Activated naive CD8-positive, alpha-beta T cell treated with anti-CD3 and anti-CD28 coated beads, Interleukin-2, amount 50 U/mL, for 16 hours (primary cell): Measurements from ENCODE around the gene KCTD20.
"Not testable (repeated sequence)": the region's sequence is repeated elsewhere in the genome, so short reads cannot be mapped to it uniquely, and the experiment has no call there.

Experiments used
- DNase-seq: peaks from one replicate; pipeline ENCODE4 v3.0.0-alpha.2; 2020; ENCODE audit warnings: low read depth, low spot score

KCTD20 gene

DNA sequence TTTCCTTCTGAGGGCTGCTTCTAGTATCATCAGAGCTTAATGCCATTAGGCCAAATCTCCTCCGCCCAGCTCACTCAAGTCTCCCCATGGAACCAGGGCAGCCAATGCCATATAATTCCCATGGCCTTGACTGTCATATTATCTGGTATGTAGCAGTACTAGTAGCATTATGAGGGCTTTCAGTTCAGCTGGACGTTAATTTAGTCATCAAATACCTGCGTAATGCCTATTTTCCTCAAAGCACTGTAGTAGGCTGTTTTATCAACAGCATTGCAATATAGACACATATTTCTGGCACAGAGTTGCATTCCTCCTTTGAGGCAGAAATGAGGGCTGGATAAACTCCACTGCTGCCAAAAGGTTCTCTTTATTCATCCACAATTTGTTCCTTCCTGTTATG, 1.7 kb downstream of the KCTD20 start:
- no peak for DNase-seq

- DNase-seq = no peak
These were observed 2.8 kb downstream of the KCTD20 start for GRCh38 chr6:36445621-36446020.

DNA sequence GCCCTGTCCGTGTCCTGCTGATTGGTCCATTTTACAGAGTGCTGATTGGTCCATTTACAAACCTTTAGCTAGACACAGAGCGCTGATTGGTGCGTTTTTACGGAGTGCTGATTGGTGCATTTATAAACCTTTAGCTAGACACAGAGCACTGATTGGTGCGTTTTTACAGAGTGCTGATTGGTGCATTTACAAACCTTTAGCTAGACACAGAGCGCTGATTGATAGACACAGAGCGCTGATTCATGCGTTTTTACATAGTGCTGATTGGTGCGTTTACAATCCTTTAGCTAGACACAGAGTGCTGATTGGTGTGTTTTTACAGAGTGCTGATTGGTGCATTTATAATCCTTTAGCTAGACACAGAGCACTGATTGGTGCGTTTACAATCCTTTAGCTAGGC, 6.4 kb downstream of the KCTD20 start:
- not testable (repeated sequence) for DNase-seq

- not testable (repeated sequence) for DNase-seq
These were observed 10.1 kb downstream of the KCTD20 start for GRCh38 chr6:36452897-36453296.

GRCh38 chr6:36455486-36456027, 12.8 kb downstream of the KCTD20 start:
- no peak for DNase-seq

- DNase-seq = no peak
These were observed 16.7 kb downstream of the KCTD20 start for GRCh38 chr6:36459501-36459900.

GRCh38 chr6:36460916-36461315, 18.1 kb downstream of the KCTD20 start:
- no peak for DNase-seq

GRCh38 chr6:36461646-36462045, 18.8 kb downstream of the KCTD20 start:
- no peak for DNase-seq

DNA sequence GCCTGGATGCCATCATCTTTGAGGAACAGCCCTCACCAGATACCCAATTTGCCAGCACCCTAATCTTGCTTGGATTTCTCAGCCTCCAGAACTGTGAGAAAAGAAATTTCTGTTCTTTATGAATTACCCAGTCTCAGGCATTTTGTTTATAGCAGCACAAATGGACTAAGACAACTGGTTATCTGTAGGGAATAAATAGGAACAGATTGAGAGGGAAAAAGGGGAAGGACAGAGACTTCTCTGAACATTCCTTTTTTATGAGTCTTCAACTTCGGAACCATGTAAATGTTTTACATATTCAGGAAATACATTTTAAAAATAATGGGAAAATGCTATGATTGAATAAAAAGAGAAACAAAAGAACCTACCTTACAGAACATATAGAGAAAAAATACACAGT, 20.9 kb downstream of the KCTD20 start:
- DNase-seq = no peak

DNA sequence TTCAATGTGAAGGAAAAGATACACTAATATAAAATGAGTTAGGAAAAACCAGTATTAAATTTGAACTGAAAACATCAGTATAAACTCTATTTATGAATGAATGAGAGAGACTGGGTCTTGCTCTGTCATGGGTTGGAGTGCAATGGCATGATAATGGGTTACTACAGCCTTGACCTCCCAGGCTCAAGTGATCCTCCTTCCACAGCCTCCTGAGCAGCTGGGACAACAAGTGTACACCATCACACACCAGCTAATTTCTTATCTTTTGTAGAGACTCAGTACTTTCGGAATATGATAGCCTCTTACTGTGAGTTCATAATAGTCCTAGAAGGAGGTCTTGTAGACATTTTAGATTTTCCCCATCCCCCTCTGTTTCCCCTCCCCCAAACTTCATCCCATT, 21.4 kb downstream of the KCTD20 start:
- no peak for DNase-seq

DNA sequence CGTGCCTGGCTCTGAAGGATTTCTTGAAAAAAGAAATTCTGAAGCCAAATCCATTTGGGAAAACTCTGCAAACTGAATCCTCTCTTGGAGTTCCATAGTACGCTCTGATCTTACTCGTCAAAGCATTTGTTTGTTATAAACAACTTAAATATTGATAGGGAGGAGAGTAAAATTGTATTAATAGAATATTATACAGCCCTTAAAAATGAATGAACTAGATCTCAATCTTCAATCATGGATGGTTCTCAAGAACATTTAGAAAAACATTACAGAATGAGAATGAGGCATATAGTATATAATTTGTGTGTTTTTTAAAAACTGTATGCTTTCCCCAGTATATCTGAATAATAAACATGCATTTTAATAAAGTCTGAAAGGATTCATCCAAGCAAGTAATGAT, 24.8 kb downstream of the KCTD20 start:
- DNase-seq = no peak

DNA sequence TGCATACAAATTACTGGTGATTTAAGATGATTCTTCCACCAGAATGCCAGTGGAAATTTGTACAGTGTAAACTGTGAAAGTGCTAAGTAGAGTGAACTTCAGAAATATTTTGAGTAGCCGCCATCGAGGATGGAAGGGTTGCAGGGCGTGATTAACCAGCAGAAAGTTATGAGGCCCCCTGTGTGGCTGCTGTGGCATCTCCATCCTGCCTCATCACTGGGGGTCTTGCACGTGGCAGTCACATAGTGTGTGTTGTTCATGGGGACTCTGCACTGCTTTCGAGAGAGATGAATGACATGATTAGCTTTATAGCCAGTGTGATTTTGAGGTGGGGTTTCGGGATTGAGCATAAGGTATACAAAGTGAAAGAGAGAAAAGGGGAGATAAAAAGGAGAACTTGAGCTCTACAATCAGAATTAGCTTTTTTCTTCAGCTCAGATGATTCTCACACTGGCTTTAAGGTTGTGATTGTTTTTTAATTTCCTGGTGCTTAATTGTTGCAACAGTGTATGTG, 26.4 kb downstream of the KCTD20 start:
- DNase-seq = no peak

GRCh38 chr6:36469946-36470345, 27.1 kb downstream of the KCTD20 start:
- DNase-seq = no peak

DNA sequence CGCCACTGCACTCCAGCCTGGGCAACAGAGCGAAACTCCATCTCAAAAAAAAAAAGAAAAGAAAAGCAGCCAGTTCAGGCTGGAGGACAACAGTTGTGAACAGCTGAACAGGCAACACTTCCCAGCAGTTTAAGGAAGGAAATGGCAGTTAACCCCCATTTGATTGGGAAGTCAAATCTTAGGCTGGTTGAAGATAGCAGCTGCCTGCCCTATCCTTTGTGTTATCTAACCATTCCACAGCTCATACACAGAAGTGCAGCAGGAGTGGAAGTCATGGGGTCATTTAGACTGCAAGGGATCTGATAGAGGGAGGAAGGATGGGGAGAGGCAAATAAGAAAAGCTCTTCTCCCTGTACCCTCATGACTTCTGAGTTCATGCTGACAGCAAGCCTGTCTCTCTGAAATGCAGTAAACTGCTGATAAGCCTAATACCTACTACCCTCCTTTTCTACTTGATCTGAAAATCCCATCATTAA, 35.3 kb downstream of the KCTD20 start:
- no peak for DNase-seq

DNA sequence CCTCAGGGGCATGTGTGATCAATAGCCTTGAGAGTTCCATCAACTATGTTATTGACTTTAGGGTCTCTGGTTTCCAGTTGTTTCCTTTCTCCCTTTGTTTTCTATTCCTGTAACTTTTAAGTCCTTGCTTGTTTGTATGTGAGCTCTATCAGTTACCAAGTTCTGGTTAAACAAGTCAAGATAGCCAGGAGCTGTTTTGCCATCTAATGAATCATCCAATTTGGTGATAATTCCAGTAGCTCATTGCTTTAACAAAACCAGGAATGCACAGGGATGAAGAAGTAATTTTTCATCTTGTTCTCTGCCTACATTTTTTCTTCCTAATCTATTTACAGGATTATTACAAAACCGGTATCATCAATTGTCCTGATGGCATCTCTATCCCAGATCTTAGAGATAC, 36.5 kb downstream of the KCTD20 start:
- DNase-seq = no peak

- DNase-seq = not testable (repeated sequence)
These were observed 40.5 kb downstream of the KCTD20 start for GRCh38 chr6:36483326-36483725.

GRCh38 chr6:36484736-36485135, 41.9 kb downstream of the KCTD20 start:
- no peak for DNase-seq

- DNase-seq = no peak
These were observed 44.9 kb downstream of the KCTD20 start for GRCh38 chr6:36487698-36488097.

GRCh38 chr6:36488221-36488620, 45.4 kb downstream of the KCTD20 start:
- no peak for DNase-seq

DNA sequence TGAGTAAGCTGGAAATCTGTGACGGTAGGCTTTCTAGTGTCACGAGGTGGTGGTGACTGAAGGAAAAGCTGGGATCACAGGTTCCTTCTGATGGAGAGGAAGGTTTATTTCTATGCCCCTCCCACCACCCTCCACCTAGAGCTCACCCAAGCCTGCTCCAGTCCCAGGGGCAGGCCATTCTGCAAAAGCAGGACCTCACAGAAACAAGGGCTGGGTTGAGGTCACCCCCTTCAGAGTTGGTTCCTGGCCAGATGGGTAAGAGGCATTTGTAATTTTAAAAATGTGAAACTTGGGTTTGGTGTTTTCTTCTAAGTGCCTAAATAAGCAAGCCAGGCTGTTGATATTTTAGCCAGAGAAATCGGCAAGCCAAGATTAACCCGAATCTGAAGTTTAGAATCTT, 46.6 kb downstream of the KCTD20 start:
- DNase-seq = no peak

- no peak for DNase-seq
These were observed 48.7 kb downstream of the KCTD20 start for GRCh38 chr6:36491378-36491965.

DNA sequence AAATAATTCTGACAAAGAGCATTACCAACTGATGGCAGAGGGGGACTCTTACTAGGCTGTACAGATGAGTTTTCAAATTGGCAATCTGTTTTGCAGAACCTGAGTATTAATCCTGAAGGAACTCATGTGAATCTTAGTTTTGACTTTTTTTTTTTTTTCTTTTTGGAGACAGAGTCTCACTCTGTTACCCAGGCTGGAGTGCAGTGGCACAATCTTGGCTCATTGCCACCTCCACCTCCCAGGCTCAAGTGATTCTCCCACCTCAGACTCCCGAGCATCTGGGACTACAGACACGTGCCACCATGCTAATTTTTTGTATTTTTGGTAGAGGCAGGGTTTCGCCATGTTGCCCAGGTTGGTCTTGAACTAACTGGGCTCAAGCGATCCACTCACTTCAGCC, 49.3 kb downstream of the KCTD20 start:
- DNase-seq = no peak

- no peak for DNase-seq
These were observed 49.8 kb downstream of the KCTD20 start for GRCh38 chr6:36492621-36493020.

DNA sequence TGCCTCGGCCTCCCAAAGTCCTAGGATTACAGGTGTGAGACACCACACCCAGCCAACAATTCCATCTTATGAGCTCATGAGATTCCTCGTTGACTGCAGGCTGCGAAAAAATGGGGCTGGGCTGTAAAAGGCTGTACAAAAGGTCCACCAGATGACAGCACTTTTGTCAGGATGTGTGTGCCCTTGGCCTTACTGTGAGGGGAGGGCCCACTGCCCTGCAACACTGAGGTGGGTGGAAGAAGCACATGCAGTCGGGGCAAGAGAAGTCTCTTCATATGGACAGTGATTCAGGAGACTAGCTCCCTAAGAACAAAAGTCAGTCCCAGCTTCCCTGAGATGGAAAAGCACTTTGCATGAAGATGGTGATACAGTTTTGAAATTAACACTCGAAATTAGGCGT, 50.5 kb downstream of the KCTD20 start:
- DNase-seq = no peak
